ENCODE measurements around the gene PLA2G4B.

DNA sequence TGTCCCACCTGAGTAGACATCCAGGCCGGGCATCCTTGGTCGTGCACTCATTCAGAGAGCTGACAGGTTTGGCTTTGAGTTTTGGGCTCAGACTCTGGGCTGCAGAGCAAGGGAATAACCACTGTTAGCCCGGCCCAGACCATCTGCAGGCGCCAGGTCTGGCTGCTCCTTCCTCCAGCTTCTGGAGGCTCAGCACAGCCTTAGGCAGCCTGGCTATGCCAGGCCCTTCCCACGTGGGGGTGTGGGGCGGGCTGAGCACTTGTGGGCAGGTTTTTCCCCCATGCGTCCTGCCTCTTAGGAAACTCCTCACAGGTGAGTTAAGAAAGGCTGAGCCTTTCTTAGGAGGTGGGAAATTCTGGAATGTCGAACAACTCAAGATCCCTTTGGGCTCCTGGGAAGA, 11.2 kb downstream of the PLA2G4B start:
- TF ChIP-seq, protein P1, sequence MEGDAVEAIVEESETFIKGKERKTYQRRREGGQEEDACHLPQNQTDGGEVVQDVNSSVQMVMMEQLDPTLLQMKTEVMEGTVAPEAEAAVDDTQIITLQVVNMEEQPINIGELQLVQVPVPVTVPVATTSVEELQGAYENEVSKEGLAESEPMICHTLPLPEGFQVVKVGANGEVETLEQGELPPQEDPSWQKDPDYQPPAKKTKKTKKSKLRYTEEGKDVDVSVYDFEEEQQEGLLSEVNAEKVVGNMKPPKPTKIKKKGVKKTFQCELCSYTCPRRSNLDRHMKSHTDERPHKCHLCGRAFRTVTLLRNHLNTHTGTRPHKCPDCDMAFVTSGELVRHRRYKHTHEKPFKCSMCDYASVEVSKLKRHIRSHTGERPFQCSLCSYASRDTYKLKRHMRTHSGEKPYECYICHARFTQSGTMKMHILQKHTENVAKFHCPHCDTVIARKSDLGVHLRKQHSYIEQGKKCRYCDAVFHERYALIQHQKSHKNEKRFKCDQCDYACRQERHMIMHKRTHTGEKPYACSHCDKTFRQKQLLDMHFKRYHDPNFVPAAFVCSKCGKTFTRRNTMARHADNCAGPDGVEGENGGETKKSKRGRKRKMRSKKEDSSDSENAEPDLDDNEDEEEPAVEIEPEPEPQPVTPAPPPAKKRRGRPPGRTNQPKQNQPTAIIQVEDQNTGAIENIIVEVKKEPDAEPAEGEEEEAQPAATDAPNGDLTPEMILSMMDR (IDR thresholded peaks at IDR 0.05) = no peak
- TF ChIP-seq, protein P2, sequence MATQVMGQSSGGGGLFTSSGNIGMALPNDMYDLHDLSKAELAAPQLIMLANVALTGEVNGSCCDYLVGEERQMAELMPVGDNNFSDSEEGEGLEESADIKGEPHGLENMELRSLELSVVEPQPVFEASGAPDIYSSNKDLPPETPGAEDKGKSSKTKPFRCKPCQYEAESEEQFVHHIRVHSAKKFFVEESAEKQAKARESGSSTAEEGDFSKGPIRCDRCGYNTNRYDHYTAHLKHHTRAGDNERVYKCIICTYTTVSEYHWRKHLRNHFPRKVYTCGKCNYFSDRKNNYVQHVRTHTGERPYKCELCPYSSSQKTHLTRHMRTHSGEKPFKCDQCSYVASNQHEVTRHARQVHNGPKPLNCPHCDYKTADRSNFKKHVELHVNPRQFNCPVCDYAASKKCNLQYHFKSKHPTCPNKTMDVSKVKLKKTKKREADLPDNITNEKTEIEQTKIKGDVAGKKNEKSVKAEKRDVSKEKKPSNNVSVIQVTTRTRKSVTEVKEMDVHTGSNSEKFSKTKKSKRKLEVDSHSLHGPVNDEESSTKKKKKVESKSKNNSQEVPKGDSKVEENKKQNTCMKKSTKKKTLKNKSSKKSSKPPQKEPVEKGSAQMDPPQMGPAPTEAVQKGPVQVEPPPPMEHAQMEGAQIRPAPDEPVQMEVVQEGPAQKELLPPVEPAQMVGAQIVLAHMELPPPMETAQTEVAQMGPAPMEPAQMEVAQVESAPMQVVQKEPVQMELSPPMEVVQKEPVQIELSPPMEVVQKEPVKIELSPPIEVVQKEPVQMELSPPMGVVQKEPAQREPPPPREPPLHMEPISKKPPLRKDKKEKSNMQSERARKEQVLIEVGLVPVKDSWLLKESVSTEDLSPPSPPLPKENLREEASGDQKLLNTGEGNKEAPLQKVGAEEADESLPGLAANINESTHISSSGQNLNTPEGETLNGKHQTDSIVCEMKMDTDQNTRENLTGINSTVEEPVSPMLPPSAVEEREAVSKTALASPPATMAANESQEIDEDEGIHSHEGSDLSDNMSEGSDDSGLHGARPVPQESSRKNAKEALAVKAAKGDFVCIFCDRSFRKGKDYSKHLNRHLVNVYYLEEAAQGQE (IDR thresholded peaks at IDR 0.05; ENCODE audit: insufficient read depth in 1 of 2, low read depth in 2 of 2, low read length in 1 of 2) = no peak
